K562 (cell line): ENCODE results near the gene CAPZA1. TPM values are rescaled to one million over a fixed set of nuclear protein-coding genes. Genes with fewer than 3 reads are reported as not detected.

ENCODE experiments used
- ATAC-seq: fragments of 200-7000 bp; cut with Tn5 transposase; 3 replicates; pipeline ENCODE4 v1.9.1; 2020; ENCODE audit warnings: moderate library complexity
- BruUV-seq: library from RNA; stranded (reverse); fragments of 400-500 nt; replicated peaks from 2 replicates; lab custom pipeline; 2021; lab: Mats Ljungman, UMichigan
- CTCF ChIA-PET: fragments of 300-600 bp; formaldehyde crosslinking; extraction: SDS; loops from one replicate; lab custom pipeline; 2021; ENCODE audit warnings: low intra/inter-chr PET ratio; lab: Yijun Ruan, JAX
- POLR2A ChIA-PET: fragments of 300-600, 350-650 bp; sonication (Branson Sonifier 250); formaldehyde crosslinking; extraction: SDS; loops from one replicate; lab custom pipeline; 2021; ENCODE audit warnings: antibody characterized with exemption, inconsistent platforms; lab: Yijun Ruan, JAX
- DNase-seq, 4 experiments: peaks; one replicate each; pipeline versions ENCODE4 v3.0.0 to v3.0.0-alpha.2; 2011 to 2018; ENCODE audit warnings: low spot score in 3 of 4, mixed read lengths in 3 of 4; ENCODE audit errors: extremely low read depth in 1 of 4
- FAIRE-seq: peaks from 2 replicates; lab custom pipeline; 2011; peaks lifted over from hg19 to GRCh38; lab: Jason Lieb, UNC
- H2AFZ ChIP-seq: 2 replicates; pipeline ENCODE4 v1.6.0; 2011; ENCODE audit warnings: low read depth, low read length, control low read depth, inconsistent platforms
- H3K27ac ChIP-seq: fragments of 200-600 bp; 3 replicates; pipeline ENCODE4 v1.8.0; 2011; ENCODE audit warnings: low read depth, mild to moderate bottlenecking, control low read depth, inconsistent platforms, low read length, moderate library complexity, mixed read lengths; ENCODE audit errors: extremely low read depth
- H3K27me3 ChIP-seq, 2 experiments: fragments of 300-600 bp in 1 of 2; 2 replicates in 1 of 2; 3 replicates in 1 of 2; pipeline versions ENCODE4 v1.6.0 to v1.8.0; 2011; ENCODE audit warnings: inconsistent platforms in 2 of 2, low read length in 2 of 2, mild to moderate bottlenecking in 1 of 2, mixed read lengths in 1 of 2, moderate library complexity in 1 of 2; ENCODE audit not compliant: control insufficient read depth in 2 of 2, insufficient read depth in 2 of 2
- H3K36me3 ChIP-seq: fragments of 300-600 bp; 3 replicates; pipeline ENCODE4 v1.8.0; 2011; ENCODE audit warnings: mild to moderate bottlenecking, low read length, inconsistent platforms; ENCODE audit not compliant: control insufficient read depth, insufficient read depth
- H3K4me1 ChIP-seq, 2 experiments: fragments of 200-600 bp in 1 of 2; replicated peaks in 1 of 2; 2 replicates in 1 of 2; 3 replicates in 1 of 2; pipeline versions ENCODE4 v1.5.1 to v1.8.0; 2011; ENCODE audit warnings: inconsistent platforms in 2 of 2, low read length in 2 of 2, mild to moderate bottlenecking in 1 of 2, mixed read lengths in 1 of 2, moderate library complexity in 1 of 2; ENCODE audit not compliant: control insufficient read depth in 2 of 2, insufficient read depth in 2 of 2
- H3K4me2 ChIP-seq: 2 replicates; pipeline ENCODE4 v1.6.1; 2011; ENCODE audit warnings: low read length, control low read depth, inconsistent platforms, mixed read lengths; ENCODE audit not compliant: insufficient read depth
- H3K4me3 ChIP-seq: fragments of 200-600 bp; sonication (generic), shearing (Covaris generic); 2 replicates; pipeline ENCODE4 v1.5.1; 2016; ENCODE audit warnings: control low read depth, inconsistent platforms
- H3K79me2 ChIP-seq: fragments of 200-600 bp; 3 replicates; pipeline ENCODE4 v1.8.0; 2011; ENCODE audit warnings: low read length, inconsistent platforms; ENCODE audit not compliant: control insufficient read depth, insufficient read depth
- H3K9ac ChIP-seq, 2 experiments: 2 replicates each; pipeline versions ENCODE4 v1.6.0 to v1.6.1; 2011; ENCODE audit warnings: low read depth in 2 of 2, low read length in 2 of 2, control low read depth in 1 of 2, inconsistent platforms in 1 of 2, mild to moderate bottlenecking in 1 of 2, mixed read lengths in 1 of 2; ENCODE audit not compliant: insufficient read depth in 1 of 2
- H3K9me1 ChIP-seq: one replicate; pipeline ENCODE4 v1.6.0; 2011; ENCODE audit warnings: inconsistent platforms, mild to moderate bottlenecking, low read length, moderate library complexity; ENCODE audit not compliant: control insufficient read depth, insufficient read depth
- H3K9me3 ChIP-seq: replicated peaks from 2 replicates; pipeline ENCODE4 v1.5.1; 2011; ENCODE audit warnings: low read depth, low read length, inconsistent platforms; ENCODE audit not compliant: control insufficient read depth, insufficient read depth
- H4K20me1 ChIP-seq: replicated peaks from 2 replicates; pipeline ENCODE4 v1.6.1; 2011; ENCODE audit warnings: low read length, inconsistent platforms, mixed read lengths; ENCODE audit not compliant: control insufficient read depth, insufficient read depth
- ELF1 ChIP-seq: fragments of 200-800 bp; sonication (Bioruptor generic); IDR thresholded peaks from 2 replicates; pipeline ENCODE4 v1.6.1; 2016; ENCODE audit warnings: missing genetic modification characterization, missing compliant biosample characterization
- EP300 ChIP-seq: IDR thresholded peaks from 2 replicates; pipeline ENCODE4 v1.6.1; 2012; ENCODE audit warnings: low read length, improper control_type of control experiment
- GATAD2B ChIP-seq: fragments of 450-650 bp; IDR thresholded peaks from 2 replicates; pipeline ENCODE4 v1.6.1; 2017; ENCODE audit warnings: mild to moderate bottlenecking, borderline replicate concordance
- HLTF ChIP-seq: fragments of 450-650 bp; IDR thresholded peaks from 2 replicates; pipeline ENCODE4 v1.6.1; 2016
- IRF9 ChIP-seq: fragments of 450-650 bp; IDR thresholded peaks from 2 replicates; pipeline ENCODE4 v1.6.1; 2016; ENCODE audit warnings: missing biosample characterization, missing genetic modification characterization
- MLLT1 ChIP-seq, 2 experiments: fragments of 450-650 bp; IDR thresholded peaks; 2 replicates each; pipeline ENCODE4 v1.6.1; 2016
- PML ChIP-seq: IDR thresholded peaks from 2 replicates; pipeline ENCODE4 v1.6.1; 2012; ENCODE audit warnings: low read length, inconsistent platforms
- SIX5 ChIP-seq, 2 experiments: IDR thresholded peaks; 2 replicates each; pipeline ENCODE4 v1.6.1; 2011; ENCODE audit warnings: low read length in 2 of 2, borderline replicate concordance in 1 of 2, low read depth in 1 of 2, mild to moderate bottlenecking in 1 of 2, moderate library complexity in 1 of 2; ENCODE audit not compliant: insufficient read depth in 1 of 2
- TAL1 ChIP-seq: fragments of 450-650 bp; IDR thresholded peaks from 2 replicates; pipeline ENCODE4 v1.6.1; 2016; ENCODE audit warnings: mild to moderate bottlenecking
- TRIM24 ChIP-seq, 2 experiments: fragments of 450-650 bp; IDR thresholded peaks; 2 replicates each; pipeline ENCODE4 v1.6.1; 2016
- ZC3H8 ChIP-seq: fragments of 450-650 bp; IDR thresholded peaks from 2 replicates; pipeline ENCODE4 v1.6.1; 2017
- ZNF699 ChIP-seq: fragments of 250-450 bp; sonication (Bioruptor Pico); IDR thresholded peaks from 2 replicates; pipeline ENCODE4 v1.8.0; 2021; ENCODE audit warnings: mild to moderate bottlenecking, moderate library complexity; ENCODE audit not compliant: insufficient replicate concordance
- WGBS: fragments of 100-300 bp; shearing (Covaris generic); methylation state at CpG from one replicate; pipeline ENCODE4 v1.1.6; 2016; ENCODE audit warnings: low coverage, mixed read lengths; ENCODE audit not compliant: insufficient coverage; ENCODE audit errors: missing lambda C conversion rate; 5-methylcytosine and 5-hydroxymethylcytosine counted together
- in situ Hi-C: fragments of 300-500 bp; cut with MboI; formaldehyde crosslinking; loops from 4 replicates; pipeline ENCODE4 v1.15.0; 2018; ENCODE audit warnings: inconsistent platforms, mixed read lengths
- intact Hi-C: fragments of 100-400 bp; cut with micrococcal nuclease; formaldehyde crosslinking; loops from 2 replicates; pipeline ENCODE4 v1.14.2; 2022
- polyA plus RNA-seq, 8 experiments: library from polyadenylated mRNA; depleted of rRNA in 4 of 8; stranded (reverse) in 5 of 8; unstranded in 3 of 8; fragments of >200 nt; fragmentation: Nextera tagmentation in 2 of 8; fragmentation: Illumina TruSeq in 1 of 8; extraction: Ambion mirVana in 2 of 8; extraction: Trizol in 1 of 8; gene quantifications; 2 replicates each; pipeline versions ENCODE4 v1.2.1 to v1.2.3, GENCODE V29; 2011 to 2014; ENCODE audit warnings: inconsistent platforms in 1 of 8, missing spikeins in 1 of 8
- total RNA-seq, 7 experiments: library from RNA; depleted of rRNA in 6 of 7; stranded (reverse); fragments of >200 nt in 6 of 7; fragmentation: Illumina TruSeq in 2 of 7; extraction: Trizol in 2 of 7; gene quantifications; 2 replicates each; pipeline versions ENCODE4 v1.2.1 to v1.2.3, GENCODE V29; 2011 to 2021; ENCODE audit warnings: low replicate concordance in 1 of 7

CAPZA1 gene
- total and polyA plus RNA-seq, 9 of the 15 experiments (the other 6 are each of a cell fraction or from before 2014, with no cell fraction given), result 237 to 1,020 (median 306) TPM

- H3K79me2 ChIP-seq, result peaks cover 58% of the 10 kb centered on the region
- H3K4me3 ChIP-seq, result peak overlapping the region; percentile 4; the same call in 1 of the 2 replicates
- intact Hi-C loops (loop anchor here (10.0 kb wide), 1 partner anchor 236 kb away; no protein-coding TSS in a partner anchor), in situ Hi-C loops (no loop called here)
- DNase-seq (peak; percentile 94 to 100 (median 96)), ATAC-seq (peak; percentile 77), FAIRE-seq (peak; percentile 98)
- H3K9ac ChIP-seq, result peak overlapping the region; percentile 82 to 88
- H3K27ac ChIP-seq, result peak overlapping the region; percentile 97
- H3K9me3 ChIP-seq, result no peaks in the 10 kb centered on the region
- WGBS, result 2% methylated on average over 7 of the region's 7 CpGs
- peak overlapping the region; percentile 73 for H3K4me2 ChIP-seq
- no peaks in the 10 kb centered on the region for H4K20me1 ChIP-seq
- H3K27me3 ChIP-seq, result no peaks in the 10 kb centered on the region
- H3K36me3 ChIP-seq, result peaks cover 78% of the 10 kb centered on the region
- peaks cover 87 to 89% of the 10 kb centered on the region in 2 experiments for H3K4me1 ChIP-seq
- BruUV-seq, result TSS peak; percentile 40
- H3K9me1 ChIP-seq, result no peaks in the 10 kb centered on the region
- peak overlapping the region; percentile 46; the same call in 1 of the 2 replicates for H2AFZ ChIP-seq
- POLR2A ChIA-PET, result interaction anchor here (0.6 to 8.7 kb wide), 14 partner anchors 8 to 525 kb away, joined by 3 to 104 read pairs (median 4); partner anchors contain the start of genes MOV10 and PPM1J
- CTCF ChIA-PET, result no interaction called here
- TF ChIP-seq TRIM24 (IDR thresholded peaks at IDR 0.05), result peak; percentile 86 to 93
- TF ChIP-seq ZC3H8, result no peak
- TF ChIP-seq GATAD2B, result peak; percentile 96
- TF ChIP-seq ELF1 (tag), result no peak
- TF ChIP-seq SIX5 (IDR thresholded peaks at IDR 0.05; ENCODE audit: borderline replicate concordance in 1 of 2, insufficient read depth in 1 of 2, low read depth in 1 of 2, low read length in 2 of 2), result no peak
- TF ChIP-seq PML, result peak; percentile 30; the same call in 1 of the 2 replicates
- no peak for TF ChIP-seq MLLT1 (IDR thresholded peaks at IDR 0.05)
- no peak for TF ChIP-seq IRF9 (tag)
- no peak for TF ChIP-seq HLTF
- peak; percentile 88 for TF ChIP-seq EP300
- 0 out of 2 replicates have a peak, but pooled peaks have one; percentile 27 for TF ChIP-seq TAL1
- TF ChIP-seq ZNF699, result no peak
These were observed 80.9 kb downstream of the CAPZA1 start for GRCh38 chr1:112700290-112701226.
